HG03066 (cell line): Measurements from ENCODE around the gene ARIH2.

Experiments
- ATAC-seq: cut with Tn5 transposase; IDR thresholded peaks from one replicate; pipeline ENCODE4 v1.9.1; 2021; ENCODE audit warnings: low read depth; ENCODE audit not compliant: unreplicated experiment

Gene ARIH2

GRCh38 chr3:49030321-49030720 is 111.7 kb downstream of the ARIH2 start:
- no peak for ATAC-seq

- no peak for ATAC-seq
Observed at GRCh38 chr3:49032646-49033304, 114.1 kb downstream of the ARIH2 start.

GRCh38 chr3:49034650-49035049 is 116.0 kb downstream of the ARIH2 start:
- no peak for ATAC-seq

- ATAC-seq = no peak
Observed at GRCh38 chr3:49035281-49035680, 116.6 kb downstream of the ARIH2 start.
